Uterus (tissue), 4 donors: Measurements from ENCODE around the gene DGLUCY. TPM values are rescaled to one million over a fixed set of nuclear protein-coding genes. Genes with fewer than 3 reads are reported as not detected.

ENCODE experiments used
- DNase-seq, 2 donors: peaks; one replicate each; pipeline ENCODE4 v3.0.0-alpha.2; 2019 to 2020
- H3K27ac ChIP-seq, 2 donors: fragments of 200-600 bp; sonication (generic); 1 replicate in 1 of 2; 2 replicates in 1 of 2; pipeline ENCODE4 v1.5.1; 2016 to 2018
- H3K27me3 ChIP-seq, 2 donors: fragments of 200-600 bp; sonication (generic); one replicate each; pipeline ENCODE4 v1.5.1; 2018 to 2019; ENCODE audit warnings: control low read depth in 1 of 2
- H3K36me3 ChIP-seq, 2 donors: fragments of 200-600 bp; sonication (generic); one replicate each; pipeline ENCODE4 v1.5.1; 2019; ENCODE audit warnings: control low read depth in 1 of 2
- H3K4me1 ChIP-seq, 2 donors: fragments of 200-600 bp; sonication (generic); one replicate each; pipeline ENCODE4 v1.5.1; 2018 to 2019; ENCODE audit warnings: control low read depth in 1 of 2
- H3K4me3 ChIP-seq, 2 donors: fragments of 200-600 bp; sonication (generic); 1 replicate in 1 of 2; 2 replicates in 1 of 2; pipeline ENCODE4 v1.5.1; 2018 to 2019; ENCODE audit warnings: mild to moderate bottlenecking in 1 of 2
- H3K9me3 ChIP-seq, 2 donors: fragments of 200-600 bp; sonication (generic); one replicate each; pipeline ENCODE4 v1.5.1; 2019; ENCODE audit warnings: control low read depth in 1 of 2
- CTCF ChIP-seq, 4 experiments: fragments of 200-600 bp in 2 of 4; fragments of 450-650 bp in 2 of 4; sonication (generic) in 2 of 4; IDR thresholded peaks; one replicate each; pipeline ENCODE4 v1.5.1; 2016 to 2019; ENCODE audit warnings: antibody characterized with exemption in 4 of 4, mild to moderate bottlenecking in 2 of 4, moderate library complexity in 1 of 4
- POLR2A ChIP-seq, 2 donors: fragments of 450-650 bp; IDR thresholded peaks; one replicate each; pipeline ENCODE4 v1.6.1; 2016; ENCODE audit warnings: antibody characterized with exemption in 2 of 2, mild to moderate bottlenecking in 1 of 2, moderate library complexity in 1 of 2
- intact Hi-C: fragments of 100-400 bp; cut with DNase I; formaldehyde crosslinking; loops from one replicate; pipeline ENCODE4 v1.15.1; 2023; ENCODE audit warnings: low total_unique reads
- total RNA-seq, 4 donors: library from RNA; depleted of rRNA in 3 of 4; stranded (reverse); fragments of >200 nt in 3 of 4; gene quantifications; one replicate each; pipeline versions ENCODE4 v1.1.0 to v1.2.4, GENCODE V29; 2014 to 2023
- donor health status: DM: yes; HTN: yes; CAD: no.

Gene DGLUCY
- total RNA-seq, 4 donors from 2014 or later, result 14.7 to 81.5 (median 61.6) TPM

- Histone ChIP-seq H3K4me1 (peaks cover 0 to 6% of the 10 kb centered on the region in 2 donors), H3K4me3 (no peak overlapping the region), H3K36me3 (no peaks in the 10 kb centered on the region), H3K27ac (peak overlapping the region in 1 of 2 donors; percentile 46), H3K9me3 (no peaks in the 10 kb centered on the region), H3K27me3 (no peaks in the 10 kb centered on the region)
- intact Hi-C loops, result no loop called here
- DNase-seq, result no peak
- TF ChIP-seq CTCF (IDR thresholded peaks at IDR 0.05), result no peak
- TF ChIP-seq POLR2A (IDR thresholded peaks at IDR 0.05), result no peak
Measured at GRCh38 chr14:91144425-91145145, 30.7 kb downstream of the DGLUCY start.

GRCh38 chr14:91145391-91146160 is 31.7 kb downstream of the DGLUCY start:
- no peak overlapping the region for H3K4me3 ChIP-seq
- H3K4me1 ChIP-seq, result peaks cover 0 to 6% of the 10 kb centered on the region in 2 donors
- H3K36me3 ChIP-seq, result no peaks in the 10 kb centered on the region
- H3K9me3 ChIP-seq, result no peaks in the 10 kb centered on the region
- no peak for TF ChIP-seq POLR2A (IDR thresholded peaks at IDR 0.05)
- no peak for TF ChIP-seq CTCF (IDR thresholded peaks at IDR 0.05)
- DNase-seq, result no peak
- no peak overlapping the region for H3K27ac ChIP-seq
- H3K27me3 ChIP-seq, result no peaks in the 10 kb centered on the region
- intact Hi-C loops, result no loop called here

GRCh38 chr14:91146661-91147060 is 32.8 kb downstream of the DGLUCY start:
- Histone ChIP-seq H3K4me3 (no peak overlapping the region), H3K4me1 (peaks cover 0 to 6% of the 10 kb centered on the region in 2 donors), H3K27ac (no peak overlapping the region), H3K9me3 (no peaks in the 10 kb centered on the region), H3K36me3 (no peaks in the 10 kb centered on the region), H3K27me3 (no peaks in the 10 kb centered on the region)
- intact Hi-C loops, result no loop called here
- TF ChIP-seq CTCF (IDR thresholded peaks at IDR 0.05) (no peak), POLR2A (IDR thresholded peaks at IDR 0.05) (no peak)
- DNase-seq, result no peak

- no peak for TF ChIP-seq POLR2A (IDR thresholded peaks at IDR 0.05)
- no peak for TF ChIP-seq CTCF (IDR thresholded peaks at IDR 0.05)
- Histone ChIP-seq H3K27ac (peak overlapping the region; percentile 48 to 79), H3K4me3 (no peak overlapping the region), H3K27me3 (no peaks in the 10 kb centered on the region), H3K4me1 (peaks cover 0 to 2% of the 10 kb centered on the region in 2 donors), H3K9me3 (no peaks in the 10 kb centered on the region), H3K36me3 (no peaks in the 10 kb centered on the region)
- intact Hi-C loops, result no loop called here
- DNase-seq, result peak; percentile 66 to 77
Measured at GRCh38 chr14:91149462-91149861, 35.6 kb downstream of the DGLUCY start.

- H3K27ac ChIP-seq, result no peak overlapping the region
- H3K36me3 ChIP-seq, result no peaks in the 10 kb centered on the region
- intact Hi-C loops, result no loop called here
- no peaks in the 10 kb centered on the region for H3K27me3 ChIP-seq
- no peak for DNase-seq
- no peak overlapping the region for H3K4me3 ChIP-seq
- TF ChIP-seq CTCF (IDR thresholded peaks at IDR 0.05) (no peak), POLR2A (IDR thresholded peaks at IDR 0.05) (no peak)
- no peaks in the 10 kb centered on the region for H3K4me1 ChIP-seq
- H3K9me3 ChIP-seq, result no peaks in the 10 kb centered on the region
Measured at GRCh38 chr14:91152499-91152898, 38.6 kb downstream of the DGLUCY start.
